ENCODE results near the gene PARD3.
"Not testable (repeated sequence)": the region's sequence is repeated elsewhere in the genome, so short reads cannot be mapped to it uniquely, and the experiment has no call there.

Gene PARD3

GRCh38 chr10:34768261-34768971 lies 46.7 kb downstream of the PARD3 start:
- DNase-seq: peak in 26 of 56 donors; percentile 6 to 67 (median 18)

DNA sequence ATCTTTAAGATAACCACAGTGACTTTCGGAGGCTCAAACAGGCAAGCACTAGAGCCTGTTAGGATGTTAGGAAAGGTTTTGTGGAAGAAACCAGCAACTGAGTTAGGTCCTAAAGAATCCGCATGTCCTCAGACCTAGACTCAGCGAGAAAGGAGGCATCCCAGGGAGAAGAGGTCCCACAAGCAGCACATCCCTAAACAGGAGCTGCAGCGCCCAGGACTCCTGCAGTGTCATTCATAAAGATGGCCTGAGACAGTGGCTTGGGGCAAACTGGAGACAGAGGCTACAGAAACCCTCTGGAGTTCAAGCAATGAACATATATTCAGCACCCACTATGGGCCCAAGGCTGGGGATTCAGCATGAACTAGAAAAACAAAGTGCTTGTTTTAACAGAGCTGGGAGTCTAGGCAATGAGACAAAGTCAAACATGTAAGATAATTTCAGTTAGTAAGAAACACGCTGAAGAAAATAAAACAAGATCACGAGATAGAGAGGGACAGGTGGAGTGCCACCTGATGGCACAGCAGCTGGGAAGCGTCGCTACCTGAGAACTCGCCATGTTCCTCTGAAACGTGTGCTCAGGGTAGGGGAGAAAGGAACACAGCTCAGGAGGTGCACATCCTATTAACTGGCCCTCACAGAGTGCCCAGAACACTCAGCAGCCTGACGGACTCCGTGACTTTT lies 48.1 kb downstream of the PARD3 start:
- no peak for DNase-seq

GRCh38 chr10:34766266-34766600 lies 48.9 kb downstream of the PARD3 start:
- no peak for DNase-seq

DNA sequence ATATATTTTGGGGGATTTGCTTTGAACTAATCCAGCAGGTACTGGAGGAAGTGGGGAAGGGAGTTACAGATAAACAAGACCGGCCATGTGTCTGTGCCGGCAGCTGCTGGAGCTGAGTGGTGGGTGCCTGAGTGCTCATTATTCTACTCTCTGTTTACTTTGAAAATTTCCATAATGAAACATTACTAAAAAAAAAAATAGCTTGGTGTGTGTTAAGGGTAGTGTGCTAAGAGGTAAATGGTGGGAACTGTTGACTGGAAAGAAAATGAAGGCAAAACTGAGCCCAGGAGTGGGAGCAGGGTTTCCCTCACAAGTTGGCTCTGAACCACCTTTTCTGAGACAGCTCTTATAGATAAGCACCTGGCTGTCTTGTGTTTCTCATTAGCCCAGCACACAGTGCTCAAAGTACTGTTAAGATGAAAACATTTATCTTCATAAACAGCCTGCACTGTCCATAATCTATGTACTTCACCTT lies 50.6 kb downstream of the PARD3 start:
- DNase-seq: no peak

GRCh38 chr10:34762603-34763299 lies 52.3 kb downstream of the PARD3 start:
- DNase-seq: no peak

GRCh38 chr10:34762156-34762555 lies 52.9 kb downstream of the PARD3 start:
- DNase-seq: no peak

GRCh38 chr10:34761453-34761852 lies 53.6 kb downstream of the PARD3 start:
- DNase-seq: no peak

DNA sequence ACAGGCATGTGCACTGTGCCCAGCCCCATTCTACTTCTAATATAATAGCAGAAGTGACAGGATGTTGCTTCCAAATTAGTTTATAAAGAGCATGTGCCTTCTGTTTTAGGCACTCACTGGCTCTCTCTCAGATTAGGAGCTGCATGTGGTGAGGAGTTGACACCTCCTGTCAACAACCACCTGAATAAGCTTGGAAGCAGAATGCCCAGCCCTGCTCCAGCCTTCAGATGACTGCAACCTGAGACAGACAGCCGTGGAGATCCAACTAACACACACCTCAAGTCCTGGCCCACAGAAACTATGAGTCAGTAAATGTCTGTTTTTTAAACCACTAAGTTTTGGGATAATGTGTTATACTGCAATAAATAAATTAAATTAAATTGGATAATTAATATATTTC lies 54.5 kb downstream of the PARD3 start:
- no peak for DNase-seq

DNA sequence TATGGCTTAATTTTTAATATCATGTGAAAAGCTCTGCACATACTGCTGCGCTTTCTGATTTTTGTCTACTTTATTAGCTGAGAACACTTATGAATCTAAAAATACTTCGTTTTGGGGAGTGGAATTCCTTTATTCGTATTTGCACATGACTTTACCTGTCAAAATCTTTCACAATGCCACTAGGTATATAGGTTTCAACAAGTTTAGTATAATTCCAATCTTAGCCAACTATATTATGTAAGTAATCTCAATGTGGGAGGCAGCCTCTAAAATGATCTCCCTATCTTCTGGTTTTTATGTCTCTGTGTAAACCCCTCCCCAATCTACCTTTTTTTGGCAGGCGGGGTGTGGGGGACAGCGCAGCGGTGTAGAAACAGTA lies 55.3 kb downstream of the PARD3 start:
- DNase-seq: no peak

GRCh38 chr10:34759161-34759836 lies 55.8 kb downstream of the PARD3 start:
- no peak for DNase-seq

GRCh38 chr10:34758447-34758996 lies 56.6 kb downstream of the PARD3 start:
- no peak for DNase-seq

- DNase-seq: no peak
Observed at GRCh38 chr10:34757933-34758332, 57.2 kb downstream of the PARD3 start.

- DNase-seq: not testable (repeated sequence)
Observed at GRCh38 chr10:34757181-34757580, 57.9 kb downstream of the PARD3 start.

- DNase-seq: no peak
Observed at GRCh38 chr10:34756584-34756983, 58.5 kb downstream of the PARD3 start.

- DNase-seq: no peak
Observed at GRCh38 chr10:34753014-34753757, 61.9 kb downstream of the PARD3 start.

- DNase-seq: no peak
Observed at GRCh38 chr10:34751272-34751671, 63.8 kb downstream of the PARD3 start.

DNA sequence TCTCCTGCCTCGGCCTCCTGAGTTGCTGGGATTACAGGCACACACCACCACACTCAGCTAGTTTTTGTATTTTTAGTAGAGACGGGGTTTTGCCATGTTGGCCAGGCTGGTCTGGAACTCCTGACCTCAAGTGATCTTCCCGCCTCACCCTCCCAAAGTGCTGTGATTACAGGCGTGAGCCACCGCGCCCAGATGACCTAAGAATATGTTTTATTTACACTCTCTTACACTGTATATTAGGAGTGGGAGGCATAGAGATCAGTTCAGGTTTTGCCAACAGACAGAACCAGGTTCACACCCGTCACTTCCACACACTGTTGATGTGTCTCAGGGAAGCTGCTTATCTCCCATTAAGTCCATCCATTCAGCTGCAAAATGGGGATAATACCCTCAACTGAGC lies 64.3 kb downstream of the PARD3 start:
- not testable (repeated sequence) for DNase-seq

DNA sequence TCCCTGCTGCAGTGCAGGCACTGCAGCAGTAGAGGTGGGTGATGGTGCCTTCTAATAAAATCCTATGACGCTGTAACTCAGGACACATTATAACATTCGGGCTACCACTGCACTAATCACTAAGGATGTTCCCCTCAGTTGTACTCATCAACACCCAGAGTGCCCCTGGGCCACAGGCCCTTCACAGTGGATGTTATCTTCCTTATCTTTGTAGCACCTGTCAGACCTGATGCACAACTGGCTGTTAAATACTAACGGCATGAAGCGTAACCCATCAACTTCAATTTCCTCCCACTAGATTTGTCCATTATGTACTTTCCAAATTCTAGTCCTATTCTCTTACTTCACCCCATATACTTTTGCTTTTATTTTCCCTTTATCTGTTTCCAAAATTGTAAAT lies 66.3 kb downstream of the PARD3 start:
- DNase-seq: no peak

DNA sequence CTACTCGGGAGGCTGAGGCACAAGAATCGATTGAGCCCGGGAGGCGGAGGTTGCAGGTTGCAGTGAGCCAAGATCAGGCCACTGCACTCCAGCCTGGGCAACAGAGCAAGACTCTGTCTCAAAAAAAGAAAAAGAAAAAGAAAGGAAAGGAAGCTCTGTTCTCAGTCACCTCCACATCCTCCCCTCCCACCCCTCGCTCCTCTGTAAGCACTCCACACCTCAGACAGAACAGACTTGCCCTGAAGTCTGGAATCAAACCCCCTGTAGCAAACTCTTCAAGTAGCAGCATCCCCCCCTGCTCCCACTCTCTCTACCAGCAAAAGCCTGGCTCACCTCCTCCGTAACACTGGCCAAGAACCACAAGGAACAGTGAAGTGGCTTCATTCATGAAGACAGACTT lies 66.7 kb downstream of the PARD3 start:
- no peak for DNase-seq

DNA sequence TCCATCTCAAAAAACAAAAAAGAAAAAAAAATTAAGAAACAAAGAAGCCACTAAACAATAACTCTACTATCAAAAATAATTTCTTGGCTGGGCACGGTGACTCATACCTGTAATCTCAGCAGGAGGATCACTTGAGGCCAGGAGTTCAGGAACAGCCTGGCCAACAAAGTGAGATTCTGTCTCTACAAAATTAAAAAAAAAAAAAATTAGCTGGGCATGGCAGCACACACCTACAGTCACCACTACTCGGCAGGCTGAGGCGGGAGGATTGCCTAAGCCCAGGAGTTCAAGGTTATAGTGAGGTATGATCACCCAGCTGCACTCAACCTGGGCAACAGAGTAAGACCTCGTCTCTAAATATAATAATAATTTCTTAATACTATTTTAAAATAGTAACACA lies 69.0 kb downstream of the PARD3 start:
- DNase-seq: no peak

DNA sequence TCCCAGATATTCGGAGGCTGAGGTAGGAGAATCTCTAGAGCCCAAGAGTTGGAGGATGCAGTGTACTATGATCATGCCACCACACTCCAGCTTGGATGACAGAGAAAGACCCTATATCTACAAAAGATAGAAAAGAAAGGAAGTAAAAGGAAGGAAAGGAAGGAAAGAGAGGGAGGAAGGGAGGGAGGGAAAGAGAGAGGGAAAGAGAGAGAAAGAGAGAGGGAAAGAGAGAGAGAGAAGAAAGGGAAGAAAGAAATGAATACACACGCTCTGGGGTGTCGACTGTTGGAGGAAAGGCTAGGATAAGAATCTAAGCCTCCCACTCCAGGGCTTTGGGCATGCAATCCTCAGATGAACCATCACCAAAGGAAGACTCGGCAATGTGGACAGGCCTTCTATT lies 69.9 kb downstream of the PARD3 start:
- no peak for DNase-seq
